HepG2 (cell line): Measurements from ENCODE around the gene GUK1. TPM values are rescaled to one million over a fixed set of nuclear protein-coding genes. Genes with fewer than 3 reads are reported as not detected.

Experiments
- CENPX ChIP-seq: sonication (generic); formaldehyde crosslinking; IDR thresholded peaks from 2 replicates; pipeline ENCODE4 v1.9.0; 2021; ENCODE audit warnings: mild to moderate bottlenecking, missing genetic modification reagents, moderate library complexity
- CHCHD3 ChIP-seq: sonication (generic); formaldehyde crosslinking; IDR thresholded peaks from 2 replicates; pipeline ENCODE4 v1.8.0; 2022; ENCODE audit warnings: mild to moderate bottlenecking, missing genetic modification reagents, moderate library complexity
- FOXM1 ChIP-seq: sonication (generic); formaldehyde crosslinking; IDR thresholded peaks from 2 replicates; pipeline ENCODE4 v1.5.0; 2020; ENCODE audit warnings: missing genetic modification reagents
- GABPB1 ChIP-seq: IDR thresholded peaks from 2 replicates; pipeline ENCODE4 v1.6.1; 2016; ENCODE audit warnings: mild to moderate bottlenecking, missing genetic modification reagents, moderate library complexity, missing compliant biosample characterization
- KMT2B ChIP-seq: IDR thresholded peaks from 2 replicates; pipeline ENCODE4 v1.6.1; 2016; ENCODE audit warnings: missing genetic modification reagents, missing compliant biosample characterization
- MEF2D ChIP-seq: sonication (generic); formaldehyde crosslinking; IDR thresholded peaks from 2 replicates; pipeline ENCODE4 v1.5.1; 2020; ENCODE audit warnings: mild to moderate bottlenecking, missing genetic modification reagents
- NR3C1 ChIP-seq: sonication (generic); formaldehyde crosslinking; IDR thresholded peaks from 2 replicates; pipeline ENCODE4 v1.4.0; 2020; ENCODE audit warnings: missing genetic modification reagents
- TOPORS ChIP-seq: sonication (generic); formaldehyde crosslinking; IDR thresholded peaks from 2 replicates; pipeline ENCODE4 v1.8.0; 2023; ENCODE audit warnings: mild to moderate bottlenecking, missing genetic modification reagents
- ZKSCAN5 ChIP-seq: sonication (generic); formaldehyde crosslinking; IDR thresholded peaks from 2 replicates; pipeline ENCODE4 v1.5.1; 2020; ENCODE audit warnings: mild to moderate bottlenecking, missing genetic modification reagents
- ZNF292 ChIP-seq: sonication (generic); formaldehyde crosslinking; IDR thresholded peaks from 2 replicates; pipeline ENCODE4 v1.8.1; 2022; ENCODE audit warnings: mild to moderate bottlenecking, low read depth, missing genetic modification reagents, borderline replicate concordance
- ZNF75D ChIP-seq: sonication (generic); formaldehyde crosslinking; IDR thresholded peaks from 2 replicates; pipeline ENCODE4 v1.8.1; 2023; ENCODE audit warnings: missing genetic modification reagents, mild to moderate bottlenecking, borderline replicate concordance
- ZNF766 ChIP-seq: sonication (generic); formaldehyde crosslinking; IDR thresholded peaks from 2 replicates; pipeline ENCODE4 v1.5.0; 2020; ENCODE audit warnings: missing genetic modification reagents, borderline replicate concordance
- polyA plus RNA-seq, 8 experiments: library from polyadenylated mRNA; depleted of rRNA in 3 of 8; stranded (reverse) in 7 of 8; unstranded in 1 of 8; fragments of >200 nt; fragmentation: Illumina TruSeq in 4 of 8; extraction: Trizol in 4 of 8; gene quantifications; 2 replicates each; pipeline versions ENCODE4 v1.2.1 to v1.2.3, GENCODE V29; 2011 to 2016; ENCODE audit warnings: low read depth in 4 of 8, missing spikeins in 1 of 8, mixed read lengths in 1 of 8; ENCODE audit not compliant: insufficient read depth in 1 of 8
- total RNA-seq, 5 experiments: library from RNA; depleted of rRNA; stranded (reverse); fragments of >200 nt; fragmentation: Illumina TruSeq; extraction: Trizol; gene quantifications; 2 replicates each; pipeline ENCODE4 v1.2.3, GENCODE V29; 2016; ENCODE audit warnings: low read depth in 1 of 5
- TF ChIP-seq, protein P1 (sequence below): sonication (generic); formaldehyde crosslinking; IDR thresholded peaks from 2 replicates; pipeline ENCODE4 v1.9.0; 2021; ENCODE audit warnings: missing genetic modification reagents, borderline replicate concordance
- TF ChIP-seq, protein P2 (sequence below): sonication (generic); formaldehyde crosslinking; IDR thresholded peaks from 2 replicates; pipeline ENCODE4 v1.8.1; 2023; ENCODE audit warnings: mild to moderate bottlenecking, moderate library complexity, missing genetic modification reagents
- TF ChIP-seq, protein P3 (sequence below): sonication (generic); formaldehyde crosslinking; IDR thresholded peaks from 2 replicates; pipeline ENCODE4 v1.4.0; 2020; ENCODE audit warnings: missing genetic modification reagents
- TF ChIP-seq, protein P4 (sequence below): sonication (generic); formaldehyde crosslinking; IDR thresholded peaks from 2 replicates; pipeline ENCODE4 v1.9.0; 2021; ENCODE audit warnings: mild to moderate bottlenecking, missing genetic modification reagents

The GUK1 gene
- total and polyA plus RNA-seq, 2 of the 13 experiments (the other 11 are each of a cell fraction or from before 2014, with no cell fraction given) = 116 to 154 TPM

- TF ChIP-seq CHCHD3 (CRISPR knock-in tag) = 0 out of 2 replicates have a peak, but pooled peaks have one; percentile 66
- peak; percentile 87 for TF ChIP-seq GABPB1 (CRISPR knock-in tag)
- TF ChIP-seq TOPORS (CRISPR knock-in tag) = no peak
- TF ChIP-seq FOXM1 (CRISPR knock-in tag) = no peak
- TF ChIP-seq CENPX (CRISPR knock-in tag) = no peak
- TF ChIP-seq, protein P1, sequence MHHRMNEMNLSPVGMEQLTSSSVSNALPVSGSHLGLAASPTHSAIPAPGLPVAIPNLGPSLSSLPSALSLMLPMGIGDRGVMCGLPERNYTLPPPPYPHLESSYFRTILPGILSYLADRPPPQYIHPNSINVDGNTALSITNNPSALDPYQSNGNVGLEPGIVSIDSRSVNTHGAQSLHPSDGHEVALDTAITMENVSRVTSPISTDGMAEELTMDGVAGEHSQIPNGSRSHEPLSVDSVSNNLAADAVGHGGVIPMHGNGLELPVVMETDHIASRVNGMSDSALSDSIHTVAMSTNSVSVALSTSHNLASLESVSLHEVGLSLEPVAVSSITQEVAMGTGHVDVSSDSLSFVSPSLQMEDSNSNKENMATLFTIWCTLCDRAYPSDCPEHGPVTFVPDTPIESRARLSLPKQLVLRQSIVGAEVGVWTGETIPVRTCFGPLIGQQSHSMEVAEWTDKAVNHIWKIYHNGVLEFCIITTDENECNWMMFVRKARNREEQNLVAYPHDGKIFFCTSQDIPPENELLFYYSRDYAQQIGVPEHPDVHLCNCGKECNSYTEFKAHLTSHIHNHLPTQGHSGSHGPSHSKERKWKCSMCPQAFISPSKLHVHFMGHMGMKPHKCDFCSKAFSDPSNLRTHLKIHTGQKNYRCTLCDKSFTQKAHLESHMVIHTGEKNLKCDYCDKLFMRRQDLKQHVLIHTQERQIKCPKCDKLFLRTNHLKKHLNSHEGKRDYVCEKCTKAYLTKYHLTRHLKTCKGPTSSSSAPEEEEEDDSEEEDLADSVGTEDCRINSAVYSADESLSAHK (CRISPR knock-in tag) = no peak
- no peak for TF ChIP-seq ZNF766
- peak; percentile 77 for TF ChIP-seq MEF2D (CRISPR knock-in tag)
- TF ChIP-seq, protein P2, sequence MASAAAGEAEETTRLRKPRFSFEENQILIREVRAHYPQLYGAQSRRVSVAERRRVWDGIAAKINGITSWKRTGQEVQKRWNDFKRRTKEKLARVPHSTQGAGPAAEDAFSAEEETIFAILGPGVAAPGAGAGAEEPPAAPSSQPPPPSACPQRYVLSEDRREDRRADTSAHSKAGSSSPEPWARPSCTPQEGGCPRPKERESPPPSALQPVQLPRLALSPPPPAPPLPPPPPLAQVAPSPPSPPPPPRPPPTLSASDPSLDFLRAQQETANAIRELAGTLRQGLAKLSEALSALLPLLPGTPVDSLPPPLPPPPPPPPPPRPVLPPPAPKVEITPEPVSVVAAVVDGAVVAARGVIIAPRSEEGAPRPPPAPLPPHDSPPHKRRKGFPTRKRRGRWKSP (CRISPR knock-in tag) = peak; percentile 75; the same call in 1 of the 2 replicates
- TF ChIP-seq ZKSCAN5 = no peak
- no peak for TF ChIP-seq ZNF75D (CRISPR knock-in tag)
- TF ChIP-seq NR3C1 (CRISPR knock-in tag) = no peak
- TF ChIP-seq, protein P3, sequence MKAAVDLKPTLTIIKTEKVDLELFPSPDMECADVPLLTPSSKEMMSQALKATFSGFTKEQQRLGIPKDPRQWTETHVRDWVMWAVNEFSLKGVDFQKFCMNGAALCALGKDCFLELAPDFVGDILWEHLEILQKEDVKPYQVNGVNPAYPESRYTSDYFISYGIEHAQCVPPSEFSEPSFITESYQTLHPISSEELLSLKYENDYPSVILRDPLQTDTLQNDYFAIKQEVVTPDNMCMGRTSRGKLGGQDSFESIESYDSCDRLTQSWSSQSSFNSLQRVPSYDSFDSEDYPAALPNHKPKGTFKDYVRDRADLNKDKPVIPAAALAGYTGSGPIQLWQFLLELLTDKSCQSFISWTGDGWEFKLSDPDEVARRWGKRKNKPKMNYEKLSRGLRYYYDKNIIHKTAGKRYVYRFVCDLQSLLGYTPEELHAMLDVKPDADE = no peak
- TF ChIP-seq ZNF292 (CRISPR knock-in tag) = peak; percentile 78; the same call in 1 of the 2 replicates
- peak; percentile 92 for TF ChIP-seq KMT2B
- TF ChIP-seq, protein P4, sequence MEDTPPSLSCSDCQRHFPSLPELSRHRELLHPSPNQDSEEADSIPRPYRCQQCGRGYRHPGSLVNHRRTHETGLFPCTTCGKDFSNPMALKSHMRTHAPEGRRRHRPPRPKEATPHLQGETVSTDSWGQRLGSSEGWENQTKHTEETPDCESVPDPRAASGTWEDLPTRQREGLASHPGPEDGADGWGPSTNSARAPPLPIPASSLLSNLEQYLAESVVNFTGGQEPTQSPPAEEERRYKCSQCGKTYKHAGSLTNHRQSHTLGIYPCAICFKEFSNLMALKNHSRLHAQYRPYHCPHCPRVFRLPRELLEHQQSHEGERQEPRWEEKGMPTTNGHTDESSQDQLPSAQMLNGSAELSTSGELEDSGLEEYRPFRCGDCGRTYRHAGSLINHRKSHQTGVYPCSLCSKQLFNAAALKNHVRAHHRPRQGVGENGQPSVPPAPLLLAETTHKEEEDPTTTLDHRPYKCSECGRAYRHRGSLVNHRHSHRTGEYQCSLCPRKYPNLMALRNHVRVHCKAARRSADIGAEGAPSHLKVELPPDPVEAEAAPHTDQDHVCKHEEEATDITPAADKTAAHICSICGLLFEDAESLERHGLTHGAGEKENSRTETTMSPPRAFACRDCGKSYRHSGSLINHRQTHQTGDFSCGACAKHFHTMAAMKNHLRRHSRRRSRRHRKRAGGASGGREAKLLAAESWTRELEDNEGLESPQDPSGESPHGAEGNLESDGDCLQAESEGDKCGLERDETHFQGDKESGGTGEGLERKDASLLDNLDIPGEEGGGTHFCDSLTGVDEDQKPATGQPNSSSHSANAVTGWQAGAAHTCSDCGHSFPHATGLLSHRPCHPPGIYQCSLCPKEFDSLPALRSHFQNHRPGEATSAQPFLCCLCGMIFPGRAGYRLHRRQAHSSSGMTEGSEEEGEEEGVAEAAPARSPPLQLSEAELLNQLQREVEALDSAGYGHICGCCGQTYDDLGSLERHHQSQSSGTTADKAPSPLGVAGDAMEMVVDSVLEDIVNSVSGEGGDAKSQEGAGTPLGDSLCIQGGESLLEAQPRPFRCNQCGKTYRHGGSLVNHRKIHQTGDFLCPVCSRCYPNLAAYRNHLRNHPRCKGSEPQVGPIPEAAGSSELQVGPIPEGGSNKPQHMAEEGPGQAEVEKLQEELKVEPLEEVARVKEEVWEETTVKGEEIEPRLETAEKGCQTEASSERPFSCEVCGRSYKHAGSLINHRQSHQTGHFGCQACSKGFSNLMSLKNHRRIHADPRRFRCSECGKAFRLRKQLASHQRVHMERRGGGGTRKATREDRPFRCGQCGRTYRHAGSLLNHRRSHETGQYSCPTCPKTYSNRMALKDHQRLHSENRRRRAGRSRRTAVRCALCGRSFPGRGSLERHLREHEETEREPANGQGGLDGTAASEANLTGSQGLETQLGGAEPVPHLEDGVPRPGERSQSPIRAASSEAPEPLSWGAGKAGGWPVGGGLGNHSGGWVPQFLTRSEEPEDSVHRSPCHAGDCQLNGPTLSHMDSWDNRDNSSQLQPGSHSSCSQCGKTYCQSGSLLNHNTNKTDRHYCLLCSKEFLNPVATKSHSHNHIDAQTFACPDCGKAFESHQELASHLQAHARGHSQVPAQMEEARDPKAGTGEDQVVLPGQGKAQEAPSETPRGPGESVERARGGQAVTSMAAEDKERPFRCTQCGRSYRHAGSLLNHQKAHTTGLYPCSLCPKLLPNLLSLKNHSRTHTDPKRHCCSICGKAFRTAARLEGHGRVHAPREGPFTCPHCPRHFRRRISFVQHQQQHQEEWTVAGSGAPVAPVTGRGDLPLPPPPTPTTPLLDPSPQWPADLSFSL (CRISPR knock-in tag) = no peak
Measured at GRCh38 chr1:228109073-228109961, 30.8 kb upstream of the GUK1 start, which contains the start of gene MRPL55 (continued).
